PC-3 (cell line): ENCODE results near the gene FBXW7. TPM values are rescaled to one million over a fixed set of nuclear protein-coding genes. Genes with fewer than 3 reads are reported as not detected.

Source experiments
- ATAC-seq: fragments of 200-7000 bp; cut with Tn5 transposase; 2 replicates; pipeline ENCODE4 v1.9.1; 2020; ENCODE audit warnings: mild to moderate bottlenecking, moderate library complexity
- BruUV-seq: library from RNA; stranded (reverse); fragments of 400-500 nt; replicated peaks from 2 replicates; lab custom pipeline; 2021; lab: Mats Ljungman, UMichigan
- CTCF ChIA-PET: fragments of 300-600 bp; sonication (Branson Sonifier 250); formaldehyde crosslinking; loops from one replicate; lab custom pipeline; 2022; ENCODE audit warnings: antibody characterized with exemption; lab: Charles Lee
- POLR2A ChIA-PET: fragments of 300-600 bp; sonication (Branson Sonifier 250); formaldehyde crosslinking; loops from one replicate; lab custom pipeline; 2022; ENCODE audit warnings: antibody characterized with exemption; ENCODE audit not compliant: unreplicated experiment; lab: Charles Lee
- DNase-seq: peaks from one replicate; pipeline ENCODE4 v3.0.0-alpha.2; 2015
- H2AFZ ChIP-seq: fragments of 300-600 bp; sonication (generic); 2 replicates; pipeline ENCODE4 v1.6.0; 2016; ENCODE audit warnings: antibody characterized with exemption, low read length
- H3F3A ChIP-seq: fragments of 300-600 bp; sonication (generic); one replicate; pipeline ENCODE4 v1.6.0; 2017; ENCODE audit warnings: antibody characterized with exemption, low read length, control low read depth, mild to moderate bottlenecking; ENCODE audit not compliant: unreplicated experiment
- H3K27ac ChIP-seq: fragments of 300-600 bp; sonication (generic); 2 replicates; pipeline ENCODE4 v1.5.1; 2016; ENCODE audit warnings: mild to moderate bottlenecking, low read length
- H3K27me3 ChIP-seq: fragments of 300-600 bp; sonication (generic); 2 replicates; pipeline ENCODE4 v1.6.1; 2016; ENCODE audit warnings: low read length, mixed read lengths
- H3K36me3 ChIP-seq: fragments of 300-600 bp; sonication (generic); 2 replicates; pipeline ENCODE4 v1.6.1; 2016; ENCODE audit warnings: low read depth, mixed run types, low read length, mixed read lengths
- H3K4me1 ChIP-seq: fragments of 300-600 bp; sonication (generic); 2 replicates; pipeline ENCODE4 v1.5.1; 2016; ENCODE audit warnings: low read length; ENCODE audit not compliant: insufficient read depth
- H3K4me2 ChIP-seq: fragments of 300-600 bp; sonication (generic); 2 replicates; pipeline ENCODE4 v1.6.0; 2016; ENCODE audit warnings: low read length
- H3K4me3 ChIP-seq: fragments of 300-600 bp; sonication (generic); 2 replicates; pipeline ENCODE4 v1.5.1; 2016; ENCODE audit warnings: mild to moderate bottlenecking, low read length, mixed read lengths
- H3K79me2 ChIP-seq: fragments of 300-600 bp; sonication (generic); 2 replicates; pipeline ENCODE4 v1.6.1; 2017; ENCODE audit warnings: low read length, mixed read lengths
- H3K9ac ChIP-seq: fragments of 300-600 bp; sonication (generic); 2 replicates; pipeline ENCODE4 v1.6.0; 2016; ENCODE audit warnings: mild to moderate bottlenecking, low read length
- H3K9me2 ChIP-seq: fragments of 300-600 bp; sonication (generic); replicated peaks from 2 replicates; pipeline ENCODE4 v1.6.1; 2016; ENCODE audit warnings: mixed run types, low read length, mixed read lengths
- H3K9me3 ChIP-seq: fragments of 300-600 bp; sonication (generic); 2 replicates; pipeline ENCODE4 v1.6.1; 2016; ENCODE audit warnings: low read length, mixed read lengths
- H4K20me1 ChIP-seq: fragments of 300-600 bp; sonication (generic); 2 replicates; pipeline ENCODE4 v1.6.1; 2016; ENCODE audit warnings: low read length, mixed read lengths
- EZH2 ChIP-seq: fragments of 300-600 bp; sonication (generic); IDR thresholded peaks from one replicate; pipeline ENCODE4 v1.6.1; 2017; ENCODE audit warnings: antibody characterized with exemption, mild to moderate bottlenecking, low read length; ENCODE audit not compliant: unreplicated experiment
- EZH2phosphoT487 ChIP-seq: fragments of 300-600 bp; sonication (generic); IDR thresholded peaks from 2 replicates; pipeline ENCODE4 v1.6.1; 2018; ENCODE audit warnings: mild to moderate bottlenecking, antibody characterized with exemption, low read length, borderline replicate concordance
- intact Hi-C: fragments of 100-400 bp; cut with micrococcal nuclease; formaldehyde crosslinking; loops from 2 replicates; pipeline ENCODE4 v1.9.0; 2023
- total RNA-seq: library from RNA; depleted of rRNA; stranded (reverse); fragments of >200 nt; gene quantifications from 2 replicates; pipeline ENCODE4 v1.2.3, GENCODE V29; 2014
- TF ChIP-seq, protein P1 (sequence below): fragments of 300-600 bp; sonication (generic); conservative IDR thresholded peaks from 2 replicates; pipeline ENCODE4 v1.5.1; 2017; ENCODE audit warnings: antibody characterized with exemption, low read depth, mild to moderate bottlenecking, low read length

Gene FBXW7
- total RNA-seq, 1 experiment from 2014 or later = 24.3 TPM

DNA sequence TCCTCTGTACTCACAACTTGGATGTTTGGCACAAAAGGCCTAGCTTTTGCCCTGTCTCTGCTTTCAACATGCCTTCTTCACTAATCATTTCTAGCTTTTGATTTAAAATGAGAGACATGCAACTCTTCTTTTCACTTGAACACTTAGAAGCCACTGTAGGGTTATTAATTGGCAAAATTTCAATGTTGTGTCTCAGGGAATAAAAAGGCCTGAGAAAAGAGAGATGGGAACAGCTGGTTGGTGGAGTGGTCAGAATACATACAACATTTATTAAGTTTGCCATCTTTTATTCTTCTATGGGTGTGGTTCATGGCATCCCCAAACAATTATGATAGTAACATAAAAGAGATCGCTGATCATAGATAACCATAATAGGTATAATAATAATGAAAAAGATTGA is 114.3 kb downstream of the FBXW7 start:
- H3K27me3 ChIP-seq = no peaks in the 10 kb centered on the region
- no TSS peak for BruUV-seq
- POLR2A ChIA-PET = interaction anchor here (0.6 kb wide), 1 partner anchor 1391 kb away, joined by 4 read pairs; no protein-coding TSS in a partner anchor

DNA sequence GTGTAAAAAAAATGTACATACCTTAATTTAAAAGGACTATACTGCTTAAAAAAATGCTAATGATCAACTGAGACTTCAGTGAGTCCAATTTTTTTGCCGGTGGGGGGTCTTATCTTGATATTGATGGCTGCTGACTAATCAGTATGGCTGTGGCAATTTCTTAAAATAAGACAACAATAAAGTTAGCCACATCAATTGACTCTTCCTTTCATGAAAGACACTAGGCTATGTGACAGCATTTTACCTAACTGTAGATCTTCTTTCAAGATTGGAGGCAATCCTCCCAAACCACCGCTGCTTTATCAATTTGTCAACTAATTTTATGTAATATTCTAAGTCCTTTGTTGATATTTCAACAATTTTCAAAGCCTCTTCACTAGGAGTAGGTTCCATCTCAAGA is 116.1 kb downstream of the FBXW7 start:
- no peak overlapping the region for H2AFZ ChIP-seq

More for the DNA sequence above, 114.3 kb downstream of the FBXW7 start:
- Histone ChIP-seq H3K9ac (no peak overlapping the region), H3F3A (no peaks in the 10 kb centered on the region), H3K9me3 (no peaks in the 10 kb centered on the region), H3K79me2 (no peaks in the 10 kb centered on the region; the same call in none of the 2 replicates), H3K4me1 (peaks cover 10% of the 10 kb centered on the region; the same call in 1 of the 2 replicates), H2AFZ (no peak overlapping the region), H4K20me1 (no peaks in the 10 kb centered on the region), H3K4me3 (no peak overlapping the region), H3K27ac (no peak overlapping the region), H3K36me3 (no peaks in the 10 kb centered on the region), H3K9me2 (no peaks in the 10 kb centered on the region), H3K4me2 (no peak overlapping the region)
- ATAC-seq = no peak
- intact Hi-C loops = no loop called here
- CTCF ChIA-PET = no interaction called here
- no peak for TF ChIP-seq EZH2phosphoT487
- no peak for DNase-seq

DNA sequence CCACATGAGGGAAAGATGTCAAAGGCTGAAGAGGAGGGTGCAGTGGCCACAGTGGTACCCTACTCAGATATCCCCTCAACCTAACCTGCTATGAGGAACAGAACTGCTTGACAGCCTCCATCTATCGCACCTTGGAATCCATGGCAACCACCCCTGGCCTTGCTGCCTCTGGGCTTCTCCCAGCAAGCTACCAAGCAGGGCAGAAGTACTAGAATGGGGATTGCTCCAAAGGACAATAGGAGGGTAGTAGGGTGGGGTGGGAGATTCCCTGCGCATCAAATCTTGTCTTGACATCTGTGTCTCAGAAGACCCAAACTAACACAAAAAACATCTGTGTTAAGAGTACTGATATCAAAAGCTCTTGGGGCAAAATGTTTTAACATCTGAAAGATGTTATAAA is 118.2 kb downstream of the FBXW7 start:
- no peak overlapping the region for H3K4me2 ChIP-seq
- H4K20me1 ChIP-seq = no peaks in the 10 kb centered on the region
- TF ChIP-seq EZH2phosphoT487 = no peak
- TF ChIP-seq, protein P1, sequence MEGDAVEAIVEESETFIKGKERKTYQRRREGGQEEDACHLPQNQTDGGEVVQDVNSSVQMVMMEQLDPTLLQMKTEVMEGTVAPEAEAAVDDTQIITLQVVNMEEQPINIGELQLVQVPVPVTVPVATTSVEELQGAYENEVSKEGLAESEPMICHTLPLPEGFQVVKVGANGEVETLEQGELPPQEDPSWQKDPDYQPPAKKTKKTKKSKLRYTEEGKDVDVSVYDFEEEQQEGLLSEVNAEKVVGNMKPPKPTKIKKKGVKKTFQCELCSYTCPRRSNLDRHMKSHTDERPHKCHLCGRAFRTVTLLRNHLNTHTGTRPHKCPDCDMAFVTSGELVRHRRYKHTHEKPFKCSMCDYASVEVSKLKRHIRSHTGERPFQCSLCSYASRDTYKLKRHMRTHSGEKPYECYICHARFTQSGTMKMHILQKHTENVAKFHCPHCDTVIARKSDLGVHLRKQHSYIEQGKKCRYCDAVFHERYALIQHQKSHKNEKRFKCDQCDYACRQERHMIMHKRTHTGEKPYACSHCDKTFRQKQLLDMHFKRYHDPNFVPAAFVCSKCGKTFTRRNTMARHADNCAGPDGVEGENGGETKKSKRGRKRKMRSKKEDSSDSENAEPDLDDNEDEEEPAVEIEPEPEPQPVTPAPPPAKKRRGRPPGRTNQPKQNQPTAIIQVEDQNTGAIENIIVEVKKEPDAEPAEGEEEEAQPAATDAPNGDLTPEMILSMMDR = no peak
- TF ChIP-seq EZH2 = no peak
- H3K9ac ChIP-seq = no peak overlapping the region
- ChIA-PET POLR2A (no interaction called here), CTCF (no interaction called here)
- H3K27ac ChIP-seq = no peak overlapping the region
- DNase-seq (no peak), ATAC-seq (no peak)
- H3K9me3 ChIP-seq = no peaks in the 10 kb centered on the region
- H2AFZ ChIP-seq = no peak overlapping the region
- no peaks in the 10 kb centered on the region for H3K36me3 ChIP-seq
- H3F3A ChIP-seq = no peaks in the 10 kb centered on the region
- no TSS peak for BruUV-seq
- intact Hi-C loops = loop anchor here (10.0 kb wide), 1 partner anchor 317 kb away; no protein-coding TSS in a partner anchor
- peaks cover 10% of the 10 kb centered on the region for H3K4me1 ChIP-seq
- peaks cover 3% of the 10 kb centered on the region for H3K79me2 ChIP-seq
- no peaks in the 10 kb centered on the region for H3K27me3 ChIP-seq
- H3K4me3 ChIP-seq = no peak overlapping the region
- no peaks in the 10 kb centered on the region for H3K9me2 ChIP-seq

More for the DNA sequence above, 116.1 kb downstream of the FBXW7 start:
- Histone ChIP-seq H3K27me3 (no peaks in the 10 kb centered on the region), H3K79me2 (no peaks in the 10 kb centered on the region; the same call in none of the 2 replicates), H3K9me3 (no peaks in the 10 kb centered on the region), H3F3A (no peaks in the 10 kb centered on the region), H3K4me2 (no peak overlapping the region), H4K20me1 (no peaks in the 10 kb centered on the region), H3K36me3 (no peaks in the 10 kb centered on the region), H3K9ac (no peak overlapping the region), H3K4me1 (peaks cover 12% of the 10 kb centered on the region), H3K9me2 (no peaks in the 10 kb centered on the region), H3K4me3 (no peak overlapping the region), H3K27ac (no peak overlapping the region)
- no peak for DNase-seq
- CTCF ChIA-PET = no interaction called here
- intact Hi-C loops = loop anchor here (10.0 kb wide), 1 partner anchor 315 kb away; no protein-coding TSS in a partner anchor
- TF ChIP-seq, protein P1 = no peak
- TF ChIP-seq EZH2 = no peak
- TF ChIP-seq EZH2phosphoT487 = no peak
- no peak for ATAC-seq
- BruUV-seq = no TSS peak
- POLR2A ChIA-PET = no interaction called here
